ENCODE data around the gene CLK4.

CLK4 gene

DNA sequence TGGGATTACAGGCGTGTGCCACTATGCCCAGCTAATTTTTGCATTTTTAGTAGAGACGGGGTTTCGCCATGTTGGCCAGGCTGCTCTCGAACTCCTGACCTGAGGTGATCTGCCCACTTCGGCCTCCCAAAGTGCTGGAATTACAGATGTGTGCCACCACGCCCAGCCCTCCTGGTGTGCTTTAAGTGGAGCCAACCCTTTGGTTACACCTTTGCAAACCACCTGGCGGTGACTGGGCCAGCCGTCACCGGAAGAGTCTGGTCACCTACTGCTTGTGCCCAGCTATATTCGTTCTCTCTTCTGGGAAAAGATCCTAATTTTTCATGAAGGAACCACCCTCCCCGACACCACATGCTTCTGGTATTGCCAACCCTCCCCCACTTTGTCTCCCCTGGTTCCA lies 72.5 kb downstream of the CLK4 start:
- no peak overlapping the region for H3K4me3 ChIP-seq (ENCODE audit: insufficient read length, low read depth)
- no peaks in the 10 kb centered on the region for H3K9me3 ChIP-seq (ENCODE audit: insufficient read depth, low read length)
- TF ChIP-seq ZNF274 (IDR thresholded peaks at IDR 0.05; ENCODE audit: low read depth, low read length) (no peak), SUZ12 (IDR thresholded peaks at IDR 0.05; ENCODE audit: extremely low read depth, insufficient read depth, insufficient read length) (no peak)
- H3K9ac ChIP-seq (ENCODE audit: insufficient read length, low read depth), result no peak overlapping the region
- no peaks in the 10 kb centered on the region for H3K27me3 ChIP-seq (ENCODE audit: insufficient read depth, insufficient read length)
- DNase-seq (ENCODE audit: low read depth, low spot score), result no peak
- H3K4me1 ChIP-seq (ENCODE audit: insufficient read depth, insufficient read length), result peaks cover 10% of the 10 kb centered on the region
- H3K36me3 ChIP-seq (ENCODE audit: insufficient read depth, insufficient read length, low read length), result peaks cover 3% of the 10 kb centered on the region

- H3K27me3 ChIP-seq (ENCODE audit: insufficient read depth, insufficient read length), result no peaks in the 10 kb centered on the region
- no peaks in the 10 kb centered on the region for H3K9me3 ChIP-seq (ENCODE audit: insufficient read depth, low read length)
- no peak overlapping the region for H3K9ac ChIP-seq (ENCODE audit: insufficient read length, low read depth)
- no peak for TF ChIP-seq SUZ12 (IDR thresholded peaks at IDR 0.05; ENCODE audit: extremely low read depth, insufficient read depth, insufficient read length)
- peaks cover 10% of the 10 kb centered on the region for H3K4me1 ChIP-seq (ENCODE audit: insufficient read depth, insufficient read length)
- peaks cover 3% of the 10 kb centered on the region for H3K36me3 ChIP-seq (ENCODE audit: insufficient read depth, insufficient read length, low read length)
- no peak overlapping the region for H3K4me3 ChIP-seq (ENCODE audit: insufficient read length, low read depth)
- no peak for DNase-seq (ENCODE audit: low read depth, low spot score)
Observed at GRCh38 chr5:178553517-178553916, 73.3 kb downstream of the CLK4 start.
